Measurements from ENCODE around the gene SLC49A4. TPM values are rescaled to one million over a fixed set of nuclear protein-coding genes. Genes with fewer than 3 reads are reported as not detected.
A peak's percentile ranks its signal among the peaks of the same experiment; 100 is the strongest.

SLC49A4 gene
- total and polyA plus RNA-seq, 2 of the 13 experiments (the other 11 are each of a cell fraction or from before 2014, with no cell fraction given) = 6.5 to 16.3 TPM

- intact Hi-C loops (cut with micrococcal nuclease; ENCODE audit: unreplicated experiment) = no loop called here
- Histone ChIP-seq H3K27ac (ENCODE audit: extremely low read length, insufficient read depth, low read length) (no peak overlapping the region), H3K4me1 (ENCODE audit: insufficient read depth, low read length) (no peaks in the 10 kb centered on the region; the same call in 1 of the 2 replicates), H3K9me3 (ENCODE audit: low read length) (no peaks in the 10 kb centered on the region), H3K4me2 (ENCODE audit: low read depth, low read length) (no peak overlapping the region), H3K4me3 (replicated peaks in 1 of 3; ENCODE audit: insufficient read depth in 1 of 3, low read depth in 2 of 3, low read length in 3 of 3) (no peak overlapping the region), H3K27me3 (ENCODE audit: control insufficient read depth in 1 of 2, insufficient read depth in 2 of 2, low read length in 2 of 2) (peaks cover 8 to 39% of the 10 kb centered on the region in 2 experiments; a peak in 4 of 5 replicates), H4K20me1 (ENCODE audit: insufficient read depth, low read length) (no peaks in the 10 kb centered on the region), H3K9ac (ENCODE audit: insufficient read depth, low read depth, low read length) (no peak overlapping the region), H2AFZ (ENCODE audit: low read length) (no peak overlapping the region), H3K36me3 (replicated peaks in 1 of 2; ENCODE audit: control insufficient read depth in 1 of 2, insufficient read depth in 2 of 2, low read length in 2 of 2) (no peaks in the 10 kb centered on the region), H3K79me2 (ENCODE audit: insufficient read depth, low read length) (no peaks in the 10 kb centered on the region)
- no TSS peak for BruUV-seq (replicated peaks)
- CTCF ChIA-PET (ENCODE audit: low intra/inter-chr PET ratio, low total read pairs) = no interaction called here
- POLR2A ChIA-PET = no interaction called here
- ATAC-seq = no peak
- no peak for DNase-seq (ENCODE audit: low spot score)
- FAIRE-seq = no peak
- TF ChIP-seq RNF2 (conservative IDR thresholded peaks at IDR 0.05; ENCODE audit: low read depth) = no peak
- no peak for TF ChIP-seq POGZ (CRISPR knock-in tag; IDR thresholded peaks at IDR 0.05)
- TF ChIP-seq ZNF441 (CRISPR knock-in tag; IDR thresholded peaks at IDR 0.05; ENCODE audit: borderline replicate concordance) = no peak
- TF ChIP-seq MTF2 (CRISPR knock-in tag; IDR thresholded peaks at IDR 0.05; ENCODE audit: borderline replicate concordance) = no peak
- TF ChIP-seq ZNF30 (CRISPR knock-in tag; IDR thresholded peaks at IDR 0.05) = no peak
- in situ Hi-C loops (cut with HindIII; ENCODE audit: extremely low pct_ligation_motif_present, low pct_unique_long_range_greater_than_20kb) = no loop called here
- 50% methylated on average over 4 of the region's 6 CpGs for WGBS (ENCODE audit: low lambda C conversion rate)
Measured at GRCh38 chr3:122920986-122921385, 126.1 kb downstream of the SLC49A4 start.

DNA sequence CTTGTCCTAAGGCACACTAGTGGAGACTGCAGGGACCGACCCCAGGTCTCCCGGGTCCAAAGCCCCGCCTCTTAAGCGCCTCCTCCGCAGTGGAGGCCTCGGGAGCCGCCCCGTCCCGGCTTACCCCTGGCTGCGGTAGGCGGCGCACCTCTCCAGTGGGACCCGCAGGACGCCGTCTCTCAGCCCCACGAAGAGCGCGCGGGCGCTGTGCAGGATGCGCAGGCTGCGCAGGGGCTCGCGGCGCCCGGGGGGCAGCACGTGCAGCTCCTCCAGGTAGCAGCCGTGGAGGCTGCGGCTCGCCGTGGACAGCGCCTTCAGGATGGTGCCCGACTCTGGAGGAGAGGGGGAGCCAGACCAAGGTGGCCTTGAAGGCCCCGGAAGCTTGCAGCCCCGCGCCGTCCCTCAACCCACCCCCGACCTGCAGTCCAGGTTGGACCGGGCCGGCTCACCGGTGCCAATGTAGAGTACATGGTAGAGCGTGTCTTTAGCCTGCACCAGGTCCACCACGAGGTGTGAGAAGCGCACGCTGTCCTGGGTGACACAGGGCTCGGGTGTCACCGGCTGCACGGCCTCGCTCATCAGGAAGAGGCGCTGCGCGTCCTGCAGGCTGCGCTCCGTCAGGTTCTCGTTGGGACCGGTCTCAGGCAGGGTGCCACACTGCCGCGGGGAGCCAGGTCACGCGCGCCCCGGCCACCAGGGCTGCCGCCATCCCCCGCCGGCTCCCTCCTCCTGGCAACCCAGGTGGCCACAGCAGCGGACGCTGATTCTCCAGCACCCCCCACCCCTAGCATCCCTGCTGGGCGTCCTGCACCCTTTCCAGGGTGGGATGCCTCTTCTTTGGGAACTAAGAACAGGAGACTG, 127.2 kb downstream of the SLC49A4 start:
- FAIRE-seq = no peak
- ATAC-seq = peak; percentile 89
- POLR2A ChIA-PET = no interaction called here
- TF ChIP-seq ARNT (IDR thresholded peaks at IDR 0.05) (no peak), HNRNPLL (IDR thresholded peaks at IDR 0.05; ENCODE audit: low read depth, low read length, poor library complexity, severe bottlenecking) (peak; percentile 99), NAIF1 (CRISPR knock-in tag; IDR thresholded peaks at IDR 0.05; ENCODE audit: borderline replicate concordance) (peak; percentile 72; the same call in 1 of the 2 replicates), ZNF569 (CRISPR knock-in tag; IDR thresholded peaks at IDR 0.05; ENCODE audit: borderline replicate concordance) (no peak), BCL6 (CRISPR knock-in tag; IDR thresholded peaks at IDR 0.05) (no peak), MIXL1 (CRISPR knock-in tag; IDR thresholded peaks at IDR 0.05) (no peak), ZNF816 (CRISPR knock-in tag; IDR thresholded peaks at IDR 0.05; ENCODE audit: borderline replicate concordance) (no peak), ZC3H13 (CRISPR knock-in tag; IDR thresholded peaks at IDR 0.05) (no peak)
- TF ChIP-seq, protein P1, sequence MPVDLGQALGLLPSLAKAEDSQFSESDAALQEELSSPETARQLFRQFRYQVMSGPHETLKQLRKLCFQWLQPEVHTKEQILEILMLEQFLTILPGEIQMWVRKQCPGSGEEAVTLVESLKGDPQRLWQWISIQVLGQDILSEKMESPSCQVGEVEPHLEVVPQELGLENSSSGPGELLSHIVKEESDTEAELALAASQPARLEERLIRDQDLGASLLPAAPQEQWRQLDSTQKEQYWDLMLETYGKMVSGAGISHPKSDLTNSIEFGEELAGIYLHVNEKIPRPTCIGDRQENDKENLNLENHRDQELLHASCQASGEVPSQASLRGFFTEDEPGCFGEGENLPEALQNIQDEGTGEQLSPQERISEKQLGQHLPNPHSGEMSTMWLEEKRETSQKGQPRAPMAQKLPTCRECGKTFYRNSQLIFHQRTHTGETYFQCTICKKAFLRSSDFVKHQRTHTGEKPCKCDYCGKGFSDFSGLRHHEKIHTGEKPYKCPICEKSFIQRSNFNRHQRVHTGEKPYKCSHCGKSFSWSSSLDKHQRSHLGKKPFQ (CRISPR knock-in tag; IDR thresholded peaks at IDR 0.05; ENCODE audit: insufficient replicate concordance) = no peak
- TF ChIP-seq, protein P2, sequence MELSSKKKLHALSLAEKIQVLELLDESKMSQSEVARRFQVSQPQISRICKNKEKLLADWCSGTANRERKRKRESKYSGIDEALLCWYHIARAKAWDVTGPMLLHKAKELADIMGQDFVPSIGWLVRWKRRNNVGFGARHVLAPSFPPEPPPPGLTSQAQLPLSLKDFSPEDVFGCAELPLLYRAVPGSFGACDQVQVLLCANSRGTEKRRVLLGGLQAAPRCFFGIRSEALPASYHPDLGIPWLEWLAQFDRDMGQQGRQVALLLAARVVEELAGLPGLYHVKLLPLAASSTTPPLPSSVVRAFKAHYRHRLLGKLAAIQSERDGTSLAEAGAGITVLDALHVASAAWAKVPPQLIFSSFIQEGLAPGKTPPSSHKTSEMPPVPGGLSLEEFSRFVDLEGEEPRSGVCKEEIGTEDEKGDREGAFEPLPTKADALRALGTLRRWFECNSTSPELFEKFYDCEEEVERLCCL (CRISPR knock-in tag; IDR thresholded peaks at IDR 0.05; ENCODE audit: borderline replicate concordance) = no peak

More for the DNA sequence above, 127.2 kb downstream of the SLC49A4 start:
- 7% methylated on average over 7 of the region's 68 CpGs for WGBS (ENCODE audit: low lambda C conversion rate)
- CTCF ChIA-PET (ENCODE audit: low intra/inter-chr PET ratio, low total read pairs) = no interaction called here
- H3K4me1 ChIP-seq (ENCODE audit: insufficient read depth, low read length) = no peaks in the 10 kb centered on the region; the same call in 1 of the 2 replicates
- H3K79me2 ChIP-seq (ENCODE audit: insufficient read depth, low read length) = no peaks in the 10 kb centered on the region
- H3K36me3 ChIP-seq (replicated peaks in 1 of 2; ENCODE audit: control insufficient read depth in 1 of 2, insufficient read depth in 2 of 2, low read length in 2 of 2) = no peaks in the 10 kb centered on the region
- H3K9me3 ChIP-seq (ENCODE audit: low read length) = no peaks in the 10 kb centered on the region
- DNase-seq (ENCODE audit: low spot score) = peak; percentile 16
- no peak overlapping the region for H2AFZ ChIP-seq (ENCODE audit: low read length)
- intact Hi-C loops (cut with micrococcal nuclease; ENCODE audit: unreplicated experiment) (no loop called here), in situ Hi-C loops (cut with HindIII; ENCODE audit: extremely low pct_ligation_motif_present, low pct_unique_long_range_greater_than_20kb) (no loop called here)
- H3K4me2 ChIP-seq (ENCODE audit: low read depth, low read length) = peak overlapping the region; percentile 48
- H3K27ac ChIP-seq (ENCODE audit: extremely low read length, insufficient read depth, low read length) = no peak overlapping the region
- BruUV-seq (replicated peaks) = no TSS peak
- no peaks in the 10 kb centered on the region for H4K20me1 ChIP-seq (ENCODE audit: insufficient read depth, low read length)
- peak overlapping the region in 1 of 3 experiments; percentile 53; a peak in 2 of 6 replicates for H3K4me3 ChIP-seq (replicated peaks in 1 of 3; ENCODE audit: insufficient read depth in 1 of 3, low read depth in 2 of 3, low read length in 3 of 3)
- H3K9ac ChIP-seq (ENCODE audit: insufficient read depth, low read depth, low read length) = no peak overlapping the region
- peaks cover 8 to 36% of the 10 kb centered on the region in 2 experiments; a peak in 4 of 5 replicates for H3K27me3 ChIP-seq (ENCODE audit: control insufficient read depth in 1 of 2, insufficient read depth in 2 of 2, low read length in 2 of 2)

Measured in HepG2 (cell line).